HepG2 (cell line): ENCODE data around the gene PRSS1.

Experiments used
- ELF1 ChIP-seq: sonication (generic); formaldehyde crosslinking; IDR thresholded peaks from 2 replicates; pipeline ENCODE4 v1.4.0; 2020; ENCODE audit warnings: missing genetic modification reagents
- MYC ChIP-seq: sonication (generic); formaldehyde crosslinking; IDR thresholded peaks from 2 replicates; pipeline ENCODE4 v1.9.0; 2021; ENCODE audit warnings: missing genetic modification reagents, borderline replicate concordance
- MYNN ChIP-seq: sonication (generic); formaldehyde crosslinking; IDR thresholded peaks from 2 replicates; pipeline ENCODE4 v1.4.0; 2020; ENCODE audit warnings: mild to moderate bottlenecking, low read depth, missing genetic modification reagents
- POLR2AphosphoS5 ChIP-seq: IDR thresholded peaks from 2 replicates; pipeline ENCODE4 v1.6.1; 2012; ENCODE audit warnings: low read depth, low read length
- RFX5 ChIP-seq: IDR thresholded peaks from 2 replicates; pipeline ENCODE4 v1.6.1; 2011; ENCODE audit warnings: low read depth, low read length, improper control_type of control experiment
- ZMYM3 ChIP-seq: sonication (generic); formaldehyde crosslinking; IDR thresholded peaks from 2 replicates; pipeline ENCODE4 v1.5.1; 2020; ENCODE audit warnings: mild to moderate bottlenecking, missing genetic modification reagents
- ZNF292 ChIP-seq: sonication (generic); formaldehyde crosslinking; IDR thresholded peaks from 2 replicates; pipeline ENCODE4 v1.8.1; 2022; ENCODE audit warnings: mild to moderate bottlenecking, low read depth, missing genetic modification reagents, borderline replicate concordance
- TF ChIP-seq, protein P1 (sequence below): IDR thresholded peaks from 2 replicates; pipeline ENCODE4 v1.6.1; 2012; ENCODE audit warnings: inconsistent platforms
- TF ChIP-seq, protein P2 (sequence below): sonication (generic); formaldehyde crosslinking; IDR thresholded peaks from 2 replicates; pipeline ENCODE4 v1.5.0; 2020; ENCODE audit warnings: mild to moderate bottlenecking, missing genetic modification reagents

DNA sequence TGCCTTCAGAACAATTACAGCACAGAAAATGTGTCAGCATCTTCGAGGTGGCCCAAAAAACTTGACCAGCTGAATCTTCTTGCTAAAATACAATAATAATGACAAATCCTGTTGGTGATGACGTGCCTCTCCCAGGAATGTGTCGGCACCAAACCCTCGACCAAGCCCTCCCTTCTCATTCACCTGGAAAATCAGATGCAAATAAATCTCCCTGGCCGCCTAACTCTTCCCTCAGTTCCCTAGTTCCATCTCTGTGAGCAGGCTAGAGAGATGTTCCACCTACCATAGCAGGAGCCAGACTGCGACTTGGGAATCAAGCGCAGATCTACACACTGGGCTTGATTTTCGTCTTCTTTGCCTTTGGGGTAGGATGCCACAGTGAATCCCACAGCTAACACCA lies 4.1 kb downstream of the PRSS1 start:
- no peak for TF ChIP-seq MYNN
- TF ChIP-seq POLR2AphosphoS5 = no peak
- TF ChIP-seq, protein P1, sequence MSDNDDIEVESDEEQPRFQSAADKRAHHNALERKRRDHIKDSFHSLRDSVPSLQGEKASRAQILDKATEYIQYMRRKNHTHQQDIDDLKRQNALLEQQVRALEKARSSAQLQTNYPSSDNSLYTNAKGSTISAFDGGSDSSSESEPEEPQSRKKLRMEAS = no peak
- TF ChIP-seq MYC = no peak
- TF ChIP-seq, protein P2, sequence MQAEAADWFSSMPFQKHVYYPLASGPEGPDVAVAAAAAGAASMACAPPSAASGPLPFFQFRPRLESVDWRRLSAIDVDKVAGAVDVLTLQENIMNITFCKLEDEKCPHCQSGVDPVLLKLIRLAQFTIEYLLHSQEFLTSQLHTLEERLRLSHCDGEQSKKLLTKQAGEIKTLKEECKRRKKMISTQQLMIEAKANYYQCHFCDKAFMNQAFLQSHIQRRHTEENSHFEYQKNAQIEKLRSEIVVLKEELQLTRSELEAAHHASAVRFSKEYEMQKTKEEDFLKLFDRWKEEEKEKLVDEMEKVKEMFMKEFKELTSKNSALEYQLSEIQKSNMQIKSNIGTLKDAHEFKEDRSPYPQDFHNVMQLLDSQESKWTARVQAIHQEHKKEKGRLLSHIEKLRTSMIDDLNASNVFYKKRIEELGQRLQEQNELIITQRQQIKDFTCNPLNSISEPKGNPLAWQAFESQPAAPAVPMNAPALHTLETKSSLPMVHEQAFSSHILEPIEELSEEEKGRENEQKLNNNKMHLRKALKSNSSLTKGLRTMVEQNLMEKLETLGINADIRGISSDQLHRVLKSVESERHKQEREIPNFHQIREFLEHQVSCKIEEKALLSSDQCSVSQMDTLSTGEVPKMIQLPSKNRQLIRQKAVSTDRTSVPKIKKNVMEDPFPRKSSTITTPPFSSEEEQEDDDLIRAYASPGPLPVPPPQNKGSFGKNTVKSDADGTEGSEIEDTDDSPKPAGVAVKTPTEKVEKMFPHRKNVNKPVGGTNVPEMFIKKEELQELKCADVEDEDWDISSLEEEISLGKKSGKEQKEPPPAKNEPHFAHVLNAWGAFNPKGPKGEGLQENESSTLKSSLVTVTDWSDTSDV (CRISPR knock-in tag) = no peak
- TF ChIP-seq ZMYM3 (CRISPR knock-in tag) = no peak
- TF ChIP-seq RFX5 = no peak
- no peak for TF ChIP-seq ELF1 (CRISPR knock-in tag)
- TF ChIP-seq ZNF292 (CRISPR knock-in tag) = no peak
